ENCODE results near the gene CCDC106.

- TF ChIP-seq CTCF (IDR thresholded peaks at IDR 0.05) (no peak), POLR2A (IDR thresholded peaks at IDR 0.05) (no peak)
These were observed 2.5 kb upstream of the CCDC106 start for GRCh38 chr19:55645512-55645881.

Measured in adrenal gland (tissue), 5 donors.